ENCODE data around the gene PPIF. TPM values are rescaled to one million over a fixed set of nuclear protein-coding genes. Genes with fewer than 3 reads are reported as not detected.

The PPIF gene
- polyA plus RNA-seq, 1 donor (not counting 4 experiments of a cell fraction or from before 2014, with no cell fraction given), result 71.3 TPM

DNA sequence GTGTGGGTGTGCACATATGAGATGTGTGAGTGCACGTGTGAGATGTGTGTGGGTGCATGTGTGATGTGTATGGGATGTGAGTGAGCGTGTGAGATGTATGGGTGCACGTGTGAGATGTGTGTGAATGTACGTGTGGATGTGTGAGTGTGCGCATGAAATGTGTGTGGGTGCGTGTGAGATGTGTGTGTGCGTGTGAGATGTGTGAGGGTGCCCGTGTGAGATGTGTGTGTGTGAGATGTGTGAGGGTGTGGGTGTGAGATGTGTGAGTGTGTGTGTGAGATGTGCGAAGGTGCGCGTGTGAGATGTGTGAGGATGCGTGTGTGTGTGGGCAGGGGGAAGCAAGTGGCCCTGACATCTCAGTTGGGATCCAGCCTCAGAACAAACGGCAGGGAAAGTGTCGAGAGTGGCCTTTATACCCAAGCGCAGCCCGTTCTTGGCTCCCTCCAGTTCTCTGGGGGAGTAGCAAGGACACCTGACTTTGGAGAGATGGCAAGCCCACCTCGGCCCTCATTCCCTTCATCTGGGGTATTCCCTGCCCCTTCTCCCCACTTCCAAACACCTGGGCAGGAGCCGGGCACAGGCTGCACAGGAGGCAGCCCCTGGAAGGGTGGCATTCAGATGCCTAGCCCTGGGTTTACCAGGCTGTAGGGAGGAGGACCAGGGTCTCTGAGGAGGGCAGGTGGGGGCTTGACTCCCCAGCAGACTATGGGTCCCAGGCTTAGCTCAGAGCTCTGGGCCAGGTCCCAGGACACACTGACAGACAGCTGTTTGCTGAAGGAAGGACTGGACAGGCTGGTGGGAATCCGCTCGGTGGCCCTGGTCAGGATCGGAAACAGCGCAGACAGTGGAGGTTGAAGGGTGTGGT is 31.6 kb downstream of the PPIF start:
- FAIRE-seq (no peak), DNase-seq (ENCODE audit: low read depth, low spot score) (no peak)
- no peaks in the 10 kb centered on the region for H3K36me3 ChIP-seq (ENCODE audit: control insufficient read depth in 2 of 2, extremely low read depth in 1 of 2, insufficient read depth in 2 of 2, low read length in 2 of 2)
- H4K20me1 ChIP-seq (ENCODE audit: control insufficient read depth, extremely low read depth, insufficient read depth, low read length), result no peaks in the 10 kb centered on the region
- H3K79me2 ChIP-seq (ENCODE audit: control insufficient read depth, insufficient read depth, low read length), result no peaks in the 10 kb centered on the region
- no peak overlapping the region for H3K4me3 ChIP-seq (ENCODE audit: control insufficient read depth in 2 of 3, extremely low read depth in 1 of 3, insufficient read depth in 2 of 3, low read depth in 1 of 3, low read length in 3 of 3)
- H3K4me1 ChIP-seq (ENCODE audit: control insufficient read depth, extremely low read depth, insufficient read depth, low read length), result no peaks in the 10 kb centered on the region
- TF ChIP-seq, protein P1, sequence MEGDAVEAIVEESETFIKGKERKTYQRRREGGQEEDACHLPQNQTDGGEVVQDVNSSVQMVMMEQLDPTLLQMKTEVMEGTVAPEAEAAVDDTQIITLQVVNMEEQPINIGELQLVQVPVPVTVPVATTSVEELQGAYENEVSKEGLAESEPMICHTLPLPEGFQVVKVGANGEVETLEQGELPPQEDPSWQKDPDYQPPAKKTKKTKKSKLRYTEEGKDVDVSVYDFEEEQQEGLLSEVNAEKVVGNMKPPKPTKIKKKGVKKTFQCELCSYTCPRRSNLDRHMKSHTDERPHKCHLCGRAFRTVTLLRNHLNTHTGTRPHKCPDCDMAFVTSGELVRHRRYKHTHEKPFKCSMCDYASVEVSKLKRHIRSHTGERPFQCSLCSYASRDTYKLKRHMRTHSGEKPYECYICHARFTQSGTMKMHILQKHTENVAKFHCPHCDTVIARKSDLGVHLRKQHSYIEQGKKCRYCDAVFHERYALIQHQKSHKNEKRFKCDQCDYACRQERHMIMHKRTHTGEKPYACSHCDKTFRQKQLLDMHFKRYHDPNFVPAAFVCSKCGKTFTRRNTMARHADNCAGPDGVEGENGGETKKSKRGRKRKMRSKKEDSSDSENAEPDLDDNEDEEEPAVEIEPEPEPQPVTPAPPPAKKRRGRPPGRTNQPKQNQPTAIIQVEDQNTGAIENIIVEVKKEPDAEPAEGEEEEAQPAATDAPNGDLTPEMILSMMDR (optimal IDR thresholded peaks at IDR 0.05 in 1 of 3, IDR thresholded peaks at IDR 0.05 in 1 of 3, conservative IDR thresholded peaks at IDR 0.05 in 1 of 3; ENCODE audit: extremely low read depth in 1 of 3, insufficient read depth in 2 of 3, low read length in 3 of 3), result no peak
- no peak for TF ChIP-seq EZH2 (IDR thresholded peaks at IDR 0.05; ENCODE audit: low read length)
- dilution Hi-C loops (cut with MboI; ENCODE audit: extremely low pct_ligation_motif_present, low sequenced_read_pairs), result no loop called here
- no peaks in the 10 kb centered on the region for H3K9me1 ChIP-seq (ENCODE audit: control insufficient read depth, extremely low read depth, insufficient read depth, low read length)
- peaks cover 18% of the 10 kb centered on the region for H3K27me3 ChIP-seq (ENCODE audit: control insufficient read depth, extremely low read depth, insufficient read depth, low read length)
- H3K9me3 ChIP-seq (ENCODE audit: control insufficient read depth, low read depth, low read length), result no peaks in the 10 kb centered on the region
- H3K27ac ChIP-seq (ENCODE audit: control insufficient read depth, insufficient read depth, low read length), result no peak overlapping the region
- no peak overlapping the region for H3K9ac ChIP-seq (ENCODE audit: control insufficient read depth, extremely low read depth, insufficient read depth, low read length)
- no peak overlapping the region for H3K4me2 ChIP-seq (ENCODE audit: control insufficient read depth, extremely low read depth, insufficient read depth, low read depth, low read length)
- H2AFZ ChIP-seq (ENCODE audit: control insufficient read depth, low read length), result no peak overlapping the region

DNA sequence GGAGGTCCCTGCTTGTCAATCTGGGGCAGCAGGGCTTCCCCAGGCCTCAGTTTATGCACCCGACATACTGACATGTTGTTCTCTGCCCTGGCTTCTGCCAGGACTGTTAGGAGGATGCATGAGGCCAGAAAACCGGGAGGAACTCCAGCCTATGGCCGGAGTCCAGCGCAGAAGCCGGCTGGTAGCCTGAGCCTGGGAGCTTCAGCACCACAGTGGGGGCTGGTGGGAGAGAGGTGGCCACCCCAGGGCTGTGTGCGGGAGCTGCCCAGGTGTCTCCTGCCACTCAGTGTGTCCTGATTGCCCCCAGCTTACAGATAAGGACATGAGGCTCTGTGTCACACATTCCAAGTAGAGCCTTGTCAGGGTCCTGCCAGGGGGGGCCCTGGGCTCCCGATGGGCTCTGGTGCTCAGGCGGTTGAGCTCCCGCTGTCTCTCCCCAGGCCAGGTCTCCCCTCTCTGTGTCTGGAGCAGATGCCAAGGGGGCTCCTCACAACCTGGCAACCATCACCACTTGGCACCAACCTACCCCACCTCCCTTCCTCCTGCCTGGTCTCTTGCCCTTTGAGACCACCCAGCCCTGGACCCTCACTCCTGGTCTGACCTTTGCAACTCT is 32.3 kb downstream of the PPIF start:
- H2AFZ ChIP-seq (ENCODE audit: control insufficient read depth, low read length), result no peak overlapping the region
- H3K4me1 ChIP-seq (ENCODE audit: control insufficient read depth, extremely low read depth, insufficient read depth, low read length), result no peaks in the 10 kb centered on the region
- H3K4me2 ChIP-seq (ENCODE audit: control insufficient read depth, extremely low read depth, insufficient read depth, low read depth, low read length), result no peak overlapping the region
- no peak overlapping the region for H3K4me3 ChIP-seq (ENCODE audit: control insufficient read depth in 2 of 3, extremely low read depth in 1 of 3, insufficient read depth in 2 of 3, low read depth in 1 of 3, low read length in 3 of 3)
- no peaks in the 10 kb centered on the region for H3K9me1 ChIP-seq (ENCODE audit: control insufficient read depth, extremely low read depth, insufficient read depth, low read length)
- peaks cover 18% of the 10 kb centered on the region for H3K27me3 ChIP-seq (ENCODE audit: control insufficient read depth, extremely low read depth, insufficient read depth, low read length)
- H3K79me2 ChIP-seq (ENCODE audit: control insufficient read depth, insufficient read depth, low read length), result no peaks in the 10 kb centered on the region
- H3K9me3 ChIP-seq (ENCODE audit: control insufficient read depth, low read depth, low read length), result no peaks in the 10 kb centered on the region
- no peak for FAIRE-seq
- no peaks in the 10 kb centered on the region for H4K20me1 ChIP-seq (ENCODE audit: control insufficient read depth, extremely low read depth, insufficient read depth, low read length)
- no peak for DNase-seq (ENCODE audit: low read depth, low spot score)
- no peak overlapping the region for H3K9ac ChIP-seq (ENCODE audit: control insufficient read depth, extremely low read depth, insufficient read depth, low read length)
- TF ChIP-seq, protein P1 (optimal IDR thresholded peaks at IDR 0.05 in 1 of 3, IDR thresholded peaks at IDR 0.05 in 1 of 3, conservative IDR thresholded peaks at IDR 0.05 in 1 of 3; ENCODE audit: extremely low read depth in 1 of 3, insufficient read depth in 2 of 3, low read length in 3 of 3), result no peak
- no peak for TF ChIP-seq EZH2 (IDR thresholded peaks at IDR 0.05; ENCODE audit: low read length)
- H3K27ac ChIP-seq (ENCODE audit: control insufficient read depth, insufficient read depth, low read length), result no peak overlapping the region
- dilution Hi-C loops (cut with MboI; ENCODE audit: extremely low pct_ligation_motif_present, low sequenced_read_pairs), result no loop called here
- H3K36me3 ChIP-seq (ENCODE audit: control insufficient read depth in 2 of 2, extremely low read depth in 1 of 2, insufficient read depth in 2 of 2, low read length in 2 of 2), result no peaks in the 10 kb centered on the region

Data from keratinocyte (primary cell).